IPS-20b (cell line): ENCODE data around the gene PFDN1.

Experiments
- H3K27ac ChIP-seq: one replicate; pipeline ENCODE4 v1.5.1; 2013; ENCODE audit warnings: low read length
- H3K27me3 ChIP-seq: 2 replicates; pipeline ENCODE4 v1.6.1; 2013; ENCODE audit warnings: mild to moderate bottlenecking, low read length, inconsistent platforms; ENCODE audit not compliant: insufficient read depth
- H3K36me3 ChIP-seq: 2 replicates; pipeline ENCODE4 v1.6.1; 2013; ENCODE audit warnings: low read depth, mild to moderate bottlenecking, inconsistent platforms, low read length, moderate library complexity; ENCODE audit not compliant: insufficient read depth
- H3K4me1 ChIP-seq: 2 replicates; pipeline ENCODE4 v1.6.1; 2013; ENCODE audit warnings: mild to moderate bottlenecking, control low read depth, inconsistent platforms, low read length, moderate library complexity; ENCODE audit not compliant: insufficient read depth
- H3K4me3 ChIP-seq: 2 replicates; pipeline ENCODE4 v1.5.1; 2013; ENCODE audit warnings: mild to moderate bottlenecking, low read length, inconsistent platforms
- H3K9ac ChIP-seq: 2 replicates; pipeline ENCODE4 v1.6.1; 2013; ENCODE audit warnings: low read depth, mild to moderate bottlenecking, inconsistent platforms, low read length, moderate library complexity
- H3K9me3 ChIP-seq: 2 replicates; pipeline ENCODE4 v1.6.1; 2013; ENCODE audit warnings: mild to moderate bottlenecking, low read depth, low read length, inconsistent platforms; ENCODE audit not compliant: insufficient read depth

PFDN1 gene

GRCh38 chr5:140232731-140233130, 70.2 kb downstream of the PFDN1 start:
- Histone ChIP-seq H3K4me3 (no peak overlapping the region), H3K27me3 (no peaks in the 10 kb centered on the region), H3K27ac (no peak overlapping the region), H3K9ac (no peak overlapping the region), H3K4me1 (no peaks in the 10 kb centered on the region), H3K36me3 (no peaks in the 10 kb centered on the region), H3K9me3 (no peaks in the 10 kb centered on the region)

GRCh38 chr5:140230373-140230772, 72.5 kb downstream of the PFDN1 start:
- no peak overlapping the region for H3K9ac ChIP-seq
- H3K9me3 ChIP-seq: no peaks in the 10 kb centered on the region
- H3K27ac ChIP-seq: no peak overlapping the region
- H3K27me3 ChIP-seq: no peaks in the 10 kb centered on the region
- H3K4me1 ChIP-seq: no peaks in the 10 kb centered on the region
- H3K36me3 ChIP-seq: no peaks in the 10 kb centered on the region
- H3K4me3 ChIP-seq: no peak overlapping the region

GRCh38 chr5:140228364-140228837, 74.5 kb downstream of the PFDN1 start:
- Histone ChIP-seq H3K27me3 (no peaks in the 10 kb centered on the region), H3K36me3 (no peaks in the 10 kb centered on the region), H3K4me1 (no peaks in the 10 kb centered on the region), H3K27ac (no peak overlapping the region), H3K9ac (no peak overlapping the region), H3K9me3 (no peaks in the 10 kb centered on the region), H3K4me3 (no peak overlapping the region)

GRCh38 chr5:140227046-140227445, 75.9 kb downstream of the PFDN1 start:
- H3K4me1 ChIP-seq: no peaks in the 10 kb centered on the region
- no peak overlapping the region for H3K9ac ChIP-seq
- no peak overlapping the region for H3K27ac ChIP-seq
- no peaks in the 10 kb centered on the region for H3K9me3 ChIP-seq
- no peaks in the 10 kb centered on the region for H3K27me3 ChIP-seq
- H3K4me3 ChIP-seq: no peak overlapping the region
- no peaks in the 10 kb centered on the region for H3K36me3 ChIP-seq

- no peaks in the 10 kb centered on the region for H3K9me3 ChIP-seq
- H3K4me3 ChIP-seq: no peak overlapping the region
- H3K36me3 ChIP-seq: no peaks in the 10 kb centered on the region
- H3K9ac ChIP-seq: no peak overlapping the region
- no peaks in the 10 kb centered on the region for H3K4me1 ChIP-seq
- H3K27ac ChIP-seq: no peak overlapping the region
- H3K27me3 ChIP-seq: no peaks in the 10 kb centered on the region
Observed at GRCh38 chr5:140225396-140225795, 77.5 kb downstream of the PFDN1 start.

GRCh38 chr5:140224658-140225057, 78.2 kb downstream of the PFDN1 start:
- H3K9me3 ChIP-seq: no peaks in the 10 kb centered on the region
- no peak overlapping the region for H3K27ac ChIP-seq
- H3K4me3 ChIP-seq: no peak overlapping the region
- no peaks in the 10 kb centered on the region for H3K4me1 ChIP-seq
- H3K36me3 ChIP-seq: no peaks in the 10 kb centered on the region
- no peak overlapping the region for H3K9ac ChIP-seq
- H3K27me3 ChIP-seq: no peaks in the 10 kb centered on the region

- Histone ChIP-seq H3K9me3 (no peaks in the 10 kb centered on the region), H3K4me1 (0 out of 2 replicates have a peak, but pooled peaks cover 3% of the 10 kb centered on the region), H3K9ac (no peak overlapping the region), H3K27ac (no peak overlapping the region), H3K36me3 (no peaks in the 10 kb centered on the region), H3K27me3 (no peaks in the 10 kb centered on the region), H3K4me3 (no peak overlapping the region)
Observed at GRCh38 chr5:140223567-140223966, 79.3 kb downstream of the PFDN1 start.

GRCh38 chr5:140222416-140222815, 80.5 kb downstream of the PFDN1 start:
- 0 out of 2 replicates have a peak, but pooled peaks cover 3% of the 10 kb centered on the region for H3K4me1 ChIP-seq
- no peak overlapping the region for H3K9ac ChIP-seq
- no peak overlapping the region for H3K27ac ChIP-seq
- no peaks in the 10 kb centered on the region for H3K27me3 ChIP-seq
- H3K9me3 ChIP-seq: no peaks in the 10 kb centered on the region
- no peak overlapping the region for H3K4me3 ChIP-seq
- H3K36me3 ChIP-seq: no peaks in the 10 kb centered on the region

GRCh38 chr5:140221697-140222223, 81.1 kb downstream of the PFDN1 start:
- no peaks in the 10 kb centered on the region for H3K27me3 ChIP-seq
- H3K4me3 ChIP-seq: no peak overlapping the region
- H3K4me1 ChIP-seq: 0 out of 2 replicates have a peak, but pooled peaks cover 3% of the 10 kb centered on the region
- H3K9ac ChIP-seq: no peak overlapping the region
- no peaks in the 10 kb centered on the region for H3K36me3 ChIP-seq
- no peak overlapping the region for H3K27ac ChIP-seq
- H3K9me3 ChIP-seq: no peaks in the 10 kb centered on the region

GRCh38 chr5:140220698-140221064, 82.2 kb downstream of the PFDN1 start:
- Histone ChIP-seq H3K27ac (no peak overlapping the region), H3K4me3 (no peak overlapping the region), H3K9me3 (no peaks in the 10 kb centered on the region), H3K9ac (no peak overlapping the region), H3K36me3 (no peaks in the 10 kb centered on the region), H3K27me3 (no peaks in the 10 kb centered on the region), H3K4me1 (0 out of 2 replicates have a peak, but pooled peaks cover 9% of the 10 kb centered on the region)

- Histone ChIP-seq H3K9me3 (no peaks in the 10 kb centered on the region), H3K4me1 (peaks cover 9% of the 10 kb centered on the region; the same call in 1 of the 2 replicates), H3K27ac (no peak overlapping the region), H3K36me3 (no peaks in the 10 kb centered on the region), H3K9ac (no peak overlapping the region), H3K27me3 (no peaks in the 10 kb centered on the region), H3K4me3 (no peak overlapping the region)
Observed at GRCh38 chr5:140220032-140220697, 82.7 kb downstream of the PFDN1 start.
